Measurements from ENCODE around the gene TLCD3B. TPM values are rescaled to one million over a fixed set of nuclear protein-coding genes. Genes with fewer than 3 reads are reported as not detected.

Gene TLCD3B
- total and polyA plus RNA-seq, 7 donors: 0.54 TPM; not detected in 6

DNA sequence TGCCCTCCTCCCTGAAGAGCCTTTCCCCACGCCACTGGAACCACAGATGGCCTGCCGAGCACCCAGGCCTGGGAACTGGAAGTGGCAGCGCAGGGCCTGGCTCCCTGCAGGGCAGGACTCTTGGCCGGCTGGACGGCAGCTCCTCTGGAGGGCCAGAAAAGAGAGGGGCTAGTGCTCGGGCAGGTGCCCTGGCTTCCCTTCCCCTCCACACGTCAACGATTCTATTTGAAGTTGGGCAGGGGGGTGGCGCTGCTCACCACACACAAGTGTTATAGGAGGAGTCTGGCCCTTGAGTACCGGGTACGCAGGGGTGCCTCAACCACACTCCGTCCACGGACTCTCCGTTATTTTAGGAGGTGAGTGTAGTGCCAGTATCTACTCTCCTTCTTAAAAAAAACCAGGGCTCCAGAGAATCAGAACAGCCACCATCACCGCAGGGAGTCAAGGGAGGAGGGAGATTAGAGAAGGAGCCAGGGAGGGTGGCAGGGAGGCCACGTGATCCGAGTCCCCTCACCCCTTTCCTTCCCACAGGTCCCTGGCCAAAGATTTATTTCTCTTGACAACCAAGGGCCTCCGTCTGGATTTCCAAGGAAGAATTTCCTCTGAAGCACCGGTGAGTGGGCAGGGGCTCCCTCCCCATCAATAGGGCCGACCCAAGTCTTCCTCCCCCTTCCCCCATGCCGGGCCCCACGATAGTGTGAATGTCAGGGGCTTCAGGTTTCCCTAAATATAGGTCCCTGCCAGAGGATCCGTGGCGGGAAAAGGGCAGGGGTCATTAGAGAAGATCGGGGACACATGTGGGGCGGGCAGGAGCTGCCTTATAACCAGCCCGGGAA, 33.0 kb upstream of the TLCD3B start:
- Histone ChIP-seq H3K27ac (peak overlapping the region; percentile 96 to 100 (median 98)), H3K27me3 (no peaks in the 10 kb centered on the region), H3K4me1 (peaks cover 0 to 45% (median 37%) of the 10 kb centered on the region in 4 donors), H3K36me3 (peaks cover 16 to 21% (median 19%) of the 10 kb centered on the region in 4 donors), H3K9me3 (no peaks in the 10 kb centered on the region), H3K4me3 (peak overlapping the region; percentile 73 to 98 (median 82))
- DNase-seq: peak; percentile 92
- TF ChIP-seq POLR2AphosphoS5 (IDR thresholded peaks at IDR 0.05) (peak; percentile 41 to 83 (median 69)), POLR2A (IDR thresholded peaks at IDR 0.05) (peak; percentile 17 to 49), EP300 (IDR thresholded peaks at IDR 0.05) (no peak)
- TF ChIP-seq, protein P1, sequence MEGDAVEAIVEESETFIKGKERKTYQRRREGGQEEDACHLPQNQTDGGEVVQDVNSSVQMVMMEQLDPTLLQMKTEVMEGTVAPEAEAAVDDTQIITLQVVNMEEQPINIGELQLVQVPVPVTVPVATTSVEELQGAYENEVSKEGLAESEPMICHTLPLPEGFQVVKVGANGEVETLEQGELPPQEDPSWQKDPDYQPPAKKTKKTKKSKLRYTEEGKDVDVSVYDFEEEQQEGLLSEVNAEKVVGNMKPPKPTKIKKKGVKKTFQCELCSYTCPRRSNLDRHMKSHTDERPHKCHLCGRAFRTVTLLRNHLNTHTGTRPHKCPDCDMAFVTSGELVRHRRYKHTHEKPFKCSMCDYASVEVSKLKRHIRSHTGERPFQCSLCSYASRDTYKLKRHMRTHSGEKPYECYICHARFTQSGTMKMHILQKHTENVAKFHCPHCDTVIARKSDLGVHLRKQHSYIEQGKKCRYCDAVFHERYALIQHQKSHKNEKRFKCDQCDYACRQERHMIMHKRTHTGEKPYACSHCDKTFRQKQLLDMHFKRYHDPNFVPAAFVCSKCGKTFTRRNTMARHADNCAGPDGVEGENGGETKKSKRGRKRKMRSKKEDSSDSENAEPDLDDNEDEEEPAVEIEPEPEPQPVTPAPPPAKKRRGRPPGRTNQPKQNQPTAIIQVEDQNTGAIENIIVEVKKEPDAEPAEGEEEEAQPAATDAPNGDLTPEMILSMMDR (IDR thresholded peaks at IDR 0.05): peak in 2 of 4 experiments; percentile 20 to 30
- WGBS, 2 donors: 3 to 9% methylated on average over 27 of the region's 27 CpGs
- intact Hi-C loops (cut with DNase I): no loop called here

DNA sequence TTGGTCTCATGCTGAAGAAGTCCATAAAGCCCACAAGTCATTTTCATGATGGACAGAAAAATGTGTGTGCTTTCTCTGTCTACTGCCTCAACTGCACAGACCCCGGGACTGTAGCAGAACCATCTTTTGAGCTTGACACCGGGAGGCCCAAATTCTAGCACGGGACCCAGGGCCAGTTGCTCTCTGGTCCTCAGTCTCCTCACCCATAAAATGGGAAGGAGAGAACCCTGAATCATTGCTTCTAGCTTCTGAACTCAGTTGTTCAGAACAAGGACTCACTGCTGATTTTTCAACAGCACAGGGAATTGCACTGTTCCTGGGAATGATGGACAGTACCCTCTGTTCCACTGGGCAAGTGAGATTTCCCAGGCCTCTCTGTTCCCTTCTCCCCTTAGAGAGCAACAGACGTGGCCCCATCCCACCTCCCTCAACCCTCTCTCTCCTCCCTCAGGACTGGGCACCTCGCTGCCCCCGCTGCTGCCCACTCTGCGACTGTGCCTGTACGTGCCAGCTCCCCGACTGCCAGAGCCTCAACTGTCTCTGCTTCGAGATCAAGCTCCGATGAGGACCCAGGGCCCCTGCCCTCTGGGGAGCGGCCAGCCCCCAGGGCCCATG, 32.3 kb upstream of the TLCD3B start:
- WGBS, 2 donors: 63 to 77% methylated on average over 12 of the region's 12 CpGs
- TF ChIP-seq POLR2A (IDR thresholded peaks at IDR 0.05): no peak
- no peak for TF ChIP-seq EP300 (IDR thresholded peaks at IDR 0.05)
- no peak for TF ChIP-seq POLR2AphosphoS5 (IDR thresholded peaks at IDR 0.05)
- TF ChIP-seq, protein P1 (IDR thresholded peaks at IDR 0.05): no peak
- Histone ChIP-seq H3K27me3 (no peaks in the 10 kb centered on the region), H3K4me1 (peaks cover 0 to 37% (median 29%) of the 10 kb centered on the region in 4 donors), H3K27ac (peak overlapping the region; percentile 96 to 100 (median 98)), H3K4me3 (peak overlapping the region; percentile 73 to 98 (median 82)), H3K36me3 (peaks cover 8 to 14% (median 11%) of the 10 kb centered on the region in 4 donors), H3K9me3 (no peaks in the 10 kb centered on the region)
- peak; percentile 78 for DNase-seq
- intact Hi-C loops (cut with DNase I): no loop called here

DNA sequence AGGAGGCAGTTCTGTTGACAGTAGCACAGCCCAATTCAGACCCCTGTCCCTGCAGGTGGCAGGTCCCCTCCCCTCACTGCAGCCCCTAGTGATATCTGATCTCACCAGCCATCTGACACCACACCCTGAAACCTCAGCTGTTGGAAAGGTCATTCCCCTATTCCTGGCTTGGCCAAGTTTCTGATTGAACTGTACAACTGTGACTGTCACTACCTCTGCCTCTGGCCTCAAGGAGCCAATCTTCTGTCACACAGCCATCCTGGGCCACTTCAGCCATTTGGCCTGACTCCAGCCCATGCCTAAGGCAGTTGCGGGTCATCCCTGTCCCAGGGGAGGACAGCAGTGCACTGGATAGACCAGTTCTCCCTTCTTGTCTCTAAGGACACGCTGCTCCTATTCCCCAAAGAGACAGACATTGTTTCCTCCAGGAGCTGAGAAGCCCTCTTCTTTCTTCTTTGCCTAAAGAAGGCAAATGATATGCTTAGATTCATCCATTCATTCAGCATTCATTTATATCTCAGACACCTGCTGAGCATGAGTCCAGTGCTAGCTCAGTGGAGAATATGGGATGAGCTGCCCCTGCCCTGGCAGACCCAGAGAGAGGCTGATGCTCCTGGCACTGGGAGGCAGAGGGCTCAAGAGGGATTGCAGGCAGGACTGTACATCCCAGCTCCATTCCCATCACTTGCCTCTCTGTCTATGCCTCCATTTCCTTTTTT, 29.9 kb upstream of the TLCD3B start:
- H3K4me3 ChIP-seq: no peak overlapping the region
- no peaks in the 10 kb centered on the region for H3K27me3 ChIP-seq
- no peaks in the 10 kb centered on the region for H3K36me3 ChIP-seq
- intact Hi-C loops (cut with DNase I): no loop called here
- H3K9me3 ChIP-seq: no peaks in the 10 kb centered on the region
- DNase-seq: no peak
- no peak for TF ChIP-seq POLR2AphosphoS5 (IDR thresholded peaks at IDR 0.05)
- no peak for TF ChIP-seq EP300 (IDR thresholded peaks at IDR 0.05)
- TF ChIP-seq, protein P1 (IDR thresholded peaks at IDR 0.05): no peak
- no peak for TF ChIP-seq POLR2A (IDR thresholded peaks at IDR 0.05)
- peaks cover 0 to 17% (median 12%) of the 10 kb centered on the region in 4 donors for H3K4me1 ChIP-seq
- WGBS, 2 donors: 78 to 86% methylated on average over 2 of the region's 2 CpGs
- peak overlapping the region in 1 of 4 donors; percentile 30 for H3K27ac ChIP-seq

DNA sequence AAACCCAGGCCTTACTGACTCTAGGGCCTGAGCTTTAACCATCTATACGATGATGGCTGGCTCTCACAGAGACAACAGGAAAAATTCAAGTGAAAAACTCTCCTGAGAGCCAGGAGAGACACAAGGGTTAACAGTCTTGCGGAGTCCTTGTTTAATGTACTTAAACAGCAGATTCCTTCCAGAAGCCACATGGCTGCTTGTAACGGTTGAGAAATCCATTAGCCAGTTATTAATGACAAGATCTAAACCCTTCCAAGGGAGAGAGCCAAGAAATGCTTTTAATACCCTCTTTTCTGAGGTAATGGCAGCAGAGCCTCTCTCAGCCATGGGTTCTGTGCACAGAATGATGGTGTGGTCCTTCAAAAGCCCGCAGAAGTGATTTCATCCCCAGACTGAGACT, 29.3 kb upstream of the TLCD3B start:
- TF ChIP-seq, protein P1 (IDR thresholded peaks at IDR 0.05): no peak
- TF ChIP-seq EP300 (IDR thresholded peaks at IDR 0.05) (no peak), POLR2AphosphoS5 (IDR thresholded peaks at IDR 0.05) (no peak), POLR2A (IDR thresholded peaks at IDR 0.05) (no peak)
- 86 to 88% methylated on average over 4 of the region's 4 CpGs for whole genome bisulfite sequencing, 2 donors
- Histone ChIP-seq H3K9me3 (no peaks in the 10 kb centered on the region), H3K4me1 (peaks cover 0 to 17% (median 12%) of the 10 kb centered on the region in 4 donors), H3K4me3 (no peak overlapping the region), H3K36me3 (no peaks in the 10 kb centered on the region), H3K27ac (peak overlapping the region in 1 of 4 donors; percentile 30), H3K27me3 (no peaks in the 10 kb centered on the region)
- DNase-seq: no peak
- intact Hi-C loops (cut with DNase I): no loop called here
